Activated CD4-positive, alpha-beta T cell treated with anti-CD3 and anti-CD28 coated beads, Interleukin-10, Interleukin-2, amounts not matched to agents 100 ng/mL and 50 ng/mL, durations not matched to agents 16 hours and 8 hours (primary cell): ENCODE data around the gene JMJD1C.
"Not testable (repeated sequence)": the region's sequence is repeated elsewhere in the genome, so short reads cannot be mapped to it uniquely, and the experiment has no call there.

ENCODE experiments used
- DNase-seq: peaks from one replicate; pipeline ENCODE4 v3.0.0-alpha.2; 2020

JMJD1C gene

DNA sequence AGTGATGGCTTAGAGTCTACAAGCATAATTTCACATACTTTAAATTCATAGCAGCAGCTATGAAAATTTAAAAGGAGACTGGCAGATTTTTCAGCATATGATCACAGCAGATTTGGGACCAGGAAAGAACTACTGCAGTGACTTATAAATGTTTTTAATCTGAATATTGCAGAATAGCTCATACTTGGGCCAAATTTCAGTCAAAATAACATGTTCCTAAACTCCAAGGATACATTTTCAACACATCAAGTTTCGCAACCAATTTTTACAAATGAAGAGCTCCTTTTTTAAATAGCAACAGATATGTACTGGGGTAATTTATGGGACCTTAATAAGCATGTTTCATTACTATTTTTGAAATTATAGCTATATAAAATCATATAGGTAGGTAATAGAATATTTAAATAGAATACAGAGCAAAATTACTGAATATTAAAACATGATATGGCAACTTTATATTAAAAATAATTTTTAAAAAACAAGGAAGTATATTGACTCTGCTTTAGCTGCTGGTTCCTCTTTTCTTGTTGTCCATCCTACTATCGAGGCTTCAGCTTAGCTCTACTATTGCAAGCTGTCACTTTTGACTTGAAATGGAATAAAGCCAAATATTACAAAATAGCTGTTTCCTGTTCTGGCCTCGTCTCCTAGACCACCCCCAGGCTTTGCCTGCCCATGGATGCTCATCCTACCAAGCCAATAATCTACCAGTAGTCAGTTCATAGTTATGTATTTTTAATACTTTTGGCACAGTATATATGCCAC lies 209.6 kb downstream of the JMJD1C start:
- no peak for DNase-seq

DNA sequence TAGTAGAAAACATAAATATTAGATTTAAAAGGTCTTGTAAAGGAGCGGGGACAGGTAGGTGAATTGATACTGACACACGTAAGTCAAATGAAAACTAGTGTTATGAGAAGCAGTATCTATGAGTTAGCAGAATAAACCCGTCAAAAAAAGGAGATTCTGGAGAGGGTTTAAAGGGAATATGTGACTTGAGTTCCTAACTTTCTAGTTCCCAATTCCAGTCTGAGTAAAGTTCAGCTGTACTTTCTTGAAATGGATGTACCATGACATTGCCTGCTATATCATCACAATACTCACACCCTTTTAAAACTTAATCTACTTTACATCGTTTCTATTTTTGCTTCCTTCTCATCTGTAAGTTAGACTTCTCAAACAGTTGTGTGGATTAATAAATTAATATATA lies 210.5 kb downstream of the JMJD1C start:
- no peak for DNase-seq

GRCh38 chr10:63253040-63253439 lies 212.7 kb downstream of the JMJD1C start:
- no peak for DNase-seq

- no peak for DNase-seq
Measured at GRCh38 chr10:63252095-63252762, 213.5 kb downstream of the JMJD1C start.

GRCh38 chr10:63250032-63250431 lies 215.7 kb downstream of the JMJD1C start:
- DNase-seq: no peak

DNA sequence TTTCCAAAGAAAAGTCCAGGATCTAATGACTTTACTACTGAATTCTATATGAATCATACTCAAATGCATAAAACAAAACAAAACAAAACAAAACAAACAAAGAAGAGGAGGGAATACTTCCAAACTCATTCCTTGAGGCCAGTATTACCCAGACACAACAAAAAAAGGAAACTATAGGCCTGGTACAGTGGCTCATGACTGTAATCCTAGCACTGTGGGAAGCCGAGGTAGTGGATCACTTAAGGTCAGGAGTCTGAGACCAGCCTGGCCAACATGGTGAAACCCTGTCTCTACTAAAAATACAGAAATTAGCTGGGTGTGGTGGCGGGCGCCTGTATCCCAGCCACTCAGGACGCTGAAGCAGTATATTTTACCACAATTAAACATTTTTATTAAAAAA lies 218.0 kb downstream of the JMJD1C start:
- no peak for DNase-seq

DNA sequence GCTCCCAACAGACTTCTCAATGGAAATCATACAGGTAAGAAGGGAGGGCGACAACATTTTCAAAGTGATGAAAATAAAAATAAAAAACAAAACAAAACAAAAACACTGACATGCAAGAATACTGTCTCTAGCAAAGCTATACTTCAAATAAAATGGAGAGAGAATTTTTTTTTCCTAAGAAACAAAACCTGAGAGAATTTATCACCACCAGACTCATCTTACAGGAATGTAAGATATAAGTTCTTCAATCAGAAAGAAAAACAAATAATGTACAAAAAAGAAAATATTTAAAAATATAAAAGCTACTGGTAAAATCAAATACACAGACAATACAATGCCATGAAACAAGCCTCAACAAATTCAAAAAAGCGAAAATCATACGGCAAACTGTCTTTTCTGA lies 219.4 kb downstream of the JMJD1C start:
- DNase-seq: no peak

GRCh38 chr10:63241841-63242281 lies 223.9 kb downstream of the JMJD1C start:
- DNase-seq: no peak

DNA sequence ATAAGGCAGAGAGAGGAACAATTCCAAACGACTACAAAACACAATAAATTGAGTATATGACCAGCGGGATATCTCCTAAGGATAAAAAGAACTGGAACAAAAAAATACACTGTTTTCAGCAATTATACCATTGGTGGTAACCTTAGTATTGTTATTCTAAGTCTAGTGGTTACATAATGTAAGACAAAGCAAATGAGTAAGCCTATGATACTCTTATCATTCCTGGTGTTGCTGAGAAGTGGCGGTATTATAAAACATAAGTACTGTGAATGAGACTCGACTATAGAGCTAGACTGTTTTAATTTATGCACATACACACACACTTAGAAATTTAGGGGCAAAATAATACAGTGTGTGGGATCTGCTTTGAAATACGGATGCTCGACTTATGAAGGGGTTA lies 225.0 kb downstream of the JMJD1C start:
- no peak for DNase-seq

DNA sequence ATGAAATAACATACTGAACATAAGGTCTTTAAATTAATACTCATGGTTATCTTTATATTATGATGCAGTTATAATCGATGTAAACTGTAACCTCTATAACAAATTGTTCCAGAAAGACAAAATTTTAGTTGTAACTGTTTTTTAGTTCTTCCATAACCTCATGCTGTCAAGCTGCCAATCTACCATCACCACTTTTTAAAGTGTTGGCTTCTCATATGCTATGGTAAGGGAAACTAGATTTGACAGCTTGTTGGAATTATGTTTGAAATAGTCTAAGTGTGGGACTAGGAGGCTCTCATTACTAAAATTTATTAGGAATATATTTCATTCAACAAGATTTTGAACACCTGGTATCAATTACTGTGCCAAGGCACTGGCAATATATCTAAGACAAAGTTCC lies 227.3 kb downstream of the JMJD1C start:
- no peak for DNase-seq

DNA sequence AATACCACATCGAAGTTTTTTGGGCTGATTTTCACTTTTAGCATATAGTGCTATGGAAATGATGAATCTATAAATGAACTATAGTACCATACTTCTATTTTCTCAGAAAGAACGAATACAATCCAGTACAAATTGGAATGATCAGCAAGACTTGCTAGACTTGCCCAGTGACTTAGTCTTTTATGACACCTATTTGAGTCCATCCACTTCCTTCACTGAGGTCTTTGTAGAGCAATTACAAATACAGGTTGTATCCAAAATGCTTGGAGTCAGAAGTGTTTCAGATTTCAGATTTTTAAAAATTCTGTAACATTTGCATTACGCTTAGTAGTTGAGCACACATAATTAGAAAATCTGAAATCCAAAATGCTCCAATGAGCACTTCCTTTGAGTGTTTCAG lies 228.4 kb downstream of the JMJD1C start:
- DNase-seq: no peak

- peak; percentile 80 for DNase-seq
Measured at GRCh38 chr10:63236113-63236935, 229.5 kb downstream of the JMJD1C start.

- not testable (repeated sequence) for DNase-seq
Measured at GRCh38 chr10:63235136-63235535, 230.6 kb downstream of the JMJD1C start.

- no peak for DNase-seq
Measured at GRCh38 chr10:63229161-63229560, 236.6 kb downstream of the JMJD1C start.

GRCh38 chr10:63228237-63228636 lies 237.5 kb downstream of the JMJD1C start:
- DNase-seq: no peak

- peak; percentile 80 for DNase-seq
Measured at GRCh38 chr10:63227207-63227895, 238.4 kb downstream of the JMJD1C start.

DNA sequence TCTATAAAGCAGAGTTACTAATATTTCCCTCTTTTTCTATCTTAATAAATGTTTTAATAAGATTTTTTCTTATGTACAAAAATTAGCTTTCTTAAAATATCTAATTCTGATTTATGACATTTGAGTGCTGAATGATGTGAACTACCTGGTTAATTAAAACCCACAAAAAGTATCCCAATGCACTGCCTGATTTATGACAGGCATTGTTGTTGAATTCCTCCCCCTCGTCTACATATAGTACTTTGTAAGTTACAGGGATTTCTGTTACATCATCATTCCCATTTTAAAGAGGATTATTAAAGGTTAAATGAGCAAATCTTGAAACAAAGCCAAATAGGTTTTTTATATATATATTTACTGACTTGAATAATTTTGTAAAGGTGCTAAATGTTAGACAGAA lies 241.5 kb downstream of the JMJD1C start:
- no peak for DNase-seq

GRCh38 chr10:63221950-63222349 lies 243.8 kb downstream of the JMJD1C start:
- peak; percentile 60 for DNase-seq

- no peak for DNase-seq
Measured at GRCh38 chr10:63219749-63220148, 246.0 kb downstream of the JMJD1C start.

- peak; percentile 66 for DNase-seq
Measured at GRCh38 chr10:63217120-63217605, 248.6 kb downstream of the JMJD1C start.

DNA sequence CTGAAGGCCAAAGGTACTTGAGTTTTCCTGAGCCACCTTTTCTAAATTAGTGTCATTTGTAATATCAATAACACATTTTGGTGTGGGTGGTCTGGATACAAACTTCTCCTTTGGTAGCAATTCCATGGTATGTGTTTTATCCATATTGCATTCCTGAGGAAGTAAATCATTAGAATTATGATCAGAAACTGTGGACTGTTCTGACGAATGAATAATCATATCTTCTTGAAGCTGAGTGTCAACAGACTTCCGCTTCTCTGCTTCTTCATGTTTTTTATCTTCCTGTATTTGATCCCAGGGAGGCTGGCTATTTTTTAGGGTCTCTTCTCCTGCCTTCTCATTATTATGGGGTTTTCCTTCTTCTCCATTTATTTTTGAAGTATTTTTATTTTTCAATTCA lies 251.2 kb downstream of the JMJD1C start:
- DNase-seq: no peak

- DNase-seq: no peak
Measured at GRCh38 chr10:63213489-63213888, 252.3 kb downstream of the JMJD1C start.
